GM18511 (cell line): ENCODE measurements around the gene KLF16.
"Not testable (repeated sequence)": the region's sequence is repeated elsewhere in the genome, so short reads cannot be mapped to it uniquely, and the experiment has no call there.

Experiments used
- ATAC-seq: cut with Tn5 transposase; IDR thresholded peaks from one replicate; pipeline ENCODE4 v1.9.1; 2021; ENCODE audit warnings: mild to moderate bottlenecking, moderate library complexity; ENCODE audit not compliant: unreplicated experiment

Gene KLF16

GRCh38 chr19:1884719-1885334 lies 21.4 kb upstream of the KLF16 start:
- ATAC-seq: no peak

DNA sequence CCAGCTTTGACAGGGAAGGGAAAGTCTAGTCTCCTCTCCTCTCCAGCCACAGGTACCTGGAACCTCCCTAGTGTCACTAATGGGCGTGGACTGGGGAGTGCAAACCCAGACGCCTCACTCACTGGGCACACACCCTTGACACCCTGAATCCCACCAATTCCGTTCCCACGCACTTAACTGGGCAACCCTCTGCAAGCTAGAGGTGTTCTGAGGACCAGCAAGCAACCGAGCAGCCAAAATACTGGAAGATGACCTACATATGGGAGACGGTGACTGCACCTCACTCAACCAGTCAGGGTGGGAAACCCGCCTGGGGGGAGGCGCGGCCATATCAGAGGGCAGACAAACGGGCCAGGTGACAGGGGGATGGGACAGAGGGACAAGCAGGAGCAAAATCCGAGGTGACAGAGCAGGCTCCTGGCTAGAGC lies 20.9 kb upstream of the KLF16 start:
- no peak for ATAC-seq

DNA sequence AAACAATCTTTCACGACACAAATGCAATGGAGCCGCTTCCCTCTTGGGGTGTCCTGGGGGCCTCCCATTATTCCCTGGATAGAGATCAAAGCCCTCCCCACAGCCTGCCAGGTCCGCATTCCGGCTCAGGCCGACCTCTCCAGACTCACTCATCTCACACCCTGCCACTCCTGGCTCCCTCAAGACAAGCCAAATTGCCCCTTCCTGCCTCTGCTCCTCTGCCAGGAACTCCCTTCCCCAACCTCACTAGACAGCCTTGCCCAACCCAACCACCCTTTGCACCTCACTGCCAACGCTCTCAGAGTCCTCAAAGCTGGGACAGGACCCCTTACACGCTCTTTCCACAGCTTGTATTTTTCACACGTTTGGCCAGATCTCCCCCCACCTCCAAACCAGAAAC lies 20.4 kb upstream of the KLF16 start:
- no peak for ATAC-seq

- ATAC-seq: no peak
Measured at GRCh38 chr19:1882786-1883692, 19.7 kb upstream of the KLF16 start.

GRCh38 chr19:1882089-1882785 lies 18.9 kb upstream of the KLF16 start:
- no peak for ATAC-seq

DNA sequence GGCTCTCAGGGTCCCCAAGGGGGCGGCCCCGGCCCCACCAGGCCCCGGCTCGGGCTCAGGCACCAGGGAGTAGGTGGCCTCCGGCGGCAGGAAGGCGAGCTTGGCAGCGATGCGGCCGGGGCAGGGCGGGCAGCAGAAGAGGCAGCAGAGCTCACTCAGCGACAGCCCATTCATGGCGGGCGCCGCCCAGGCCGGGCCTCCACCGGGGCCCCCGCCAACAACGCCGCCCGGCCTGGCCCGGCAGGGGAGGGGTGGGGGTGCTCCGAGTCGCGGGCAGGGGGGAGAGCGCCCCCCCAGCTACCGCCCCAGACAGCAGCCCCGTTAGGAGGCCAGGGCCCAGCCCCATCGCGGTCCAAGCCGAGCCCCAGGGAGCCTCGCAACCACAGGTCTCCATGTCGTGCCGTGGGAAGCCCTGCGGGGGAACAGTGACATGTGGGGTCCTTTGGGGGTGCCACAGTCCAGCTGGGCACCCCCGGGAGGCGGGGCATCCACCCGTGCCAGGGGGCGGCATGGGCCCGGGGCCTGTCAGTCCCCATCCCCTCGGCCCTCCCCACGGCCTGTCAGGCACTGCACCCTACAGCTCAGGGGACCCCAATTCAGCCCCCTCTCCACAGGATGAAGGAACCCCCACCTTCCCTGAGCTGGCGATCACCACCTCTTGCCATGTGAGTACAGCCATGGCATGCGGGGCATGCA lies 18.2 kb upstream of the KLF16 start:
- not testable (repeated sequence) for ATAC-seq

DNA sequence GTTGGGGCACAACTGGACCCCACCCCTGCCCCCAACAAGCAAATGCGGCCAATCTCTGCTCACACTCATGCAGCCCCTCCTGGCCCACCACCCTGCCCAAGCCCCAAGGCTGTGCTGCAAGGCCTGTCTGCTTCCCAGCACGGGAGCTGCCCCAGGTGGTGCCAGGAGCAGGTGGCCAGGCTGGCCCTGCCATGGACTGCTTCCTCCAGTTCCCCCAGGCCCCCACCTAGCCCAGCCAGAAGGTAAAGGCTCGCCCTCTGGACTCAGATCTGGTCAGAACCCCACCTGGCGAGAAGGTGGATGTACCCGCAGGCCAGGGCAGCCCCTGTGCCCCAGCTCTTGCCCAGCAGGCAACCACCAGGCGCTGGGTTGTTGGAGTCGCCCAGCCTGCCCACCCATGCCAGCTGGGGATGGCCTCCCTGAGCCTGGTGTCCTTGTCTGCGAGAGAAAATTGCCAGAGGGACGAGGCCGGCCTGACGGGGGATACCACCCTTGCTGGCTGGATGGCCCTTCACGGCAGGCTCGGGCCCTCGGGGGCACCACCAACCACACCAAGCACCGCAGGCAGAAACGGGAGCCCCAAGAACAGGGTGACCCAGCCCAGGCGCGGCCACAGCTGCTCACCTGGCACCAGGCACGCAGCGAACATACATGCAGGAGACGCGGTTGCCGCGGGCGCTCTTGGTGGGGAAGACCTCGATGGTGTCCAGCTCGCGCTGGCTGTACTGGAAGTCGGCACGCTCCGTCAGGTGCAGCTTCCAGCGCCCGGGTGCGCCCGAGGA lies 17.4 kb upstream of the KLF16 start:
- ATAC-seq: no peak

- not testable (repeated sequence) for ATAC-seq
Measured at GRCh38 chr19:1879982-1880381, 16.6 kb upstream of the KLF16 start.

DNA sequence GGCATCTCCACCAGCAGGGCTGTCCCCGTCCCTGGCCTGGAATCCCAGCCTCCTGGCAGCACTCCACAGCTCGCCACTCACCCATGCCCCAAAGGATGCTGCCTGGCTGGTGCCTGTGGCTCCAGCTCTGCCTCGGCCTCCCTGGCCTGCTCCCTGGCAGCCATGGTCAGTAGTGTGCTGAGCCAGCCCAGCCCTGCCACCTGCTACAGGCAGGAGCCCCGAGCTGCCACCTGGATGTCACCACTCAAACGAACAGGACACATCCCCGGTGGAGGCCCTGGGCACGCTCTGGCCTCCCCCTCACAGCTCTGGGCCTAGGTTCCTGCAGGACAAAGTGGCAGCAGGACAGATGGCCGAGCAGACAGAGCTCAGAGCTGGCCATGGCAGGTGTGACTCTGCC lies 15.2 kb upstream of the KLF16 start:
- not testable (repeated sequence) for ATAC-seq

GRCh38 chr19:1877280-1877660 lies 13.9 kb upstream of the KLF16 start:
- ATAC-seq: not testable (repeated sequence)

- ATAC-seq: peak; percentile 9
Measured at GRCh38 chr19:1876496-1877279, 13.3 kb upstream of the KLF16 start.

DNA sequence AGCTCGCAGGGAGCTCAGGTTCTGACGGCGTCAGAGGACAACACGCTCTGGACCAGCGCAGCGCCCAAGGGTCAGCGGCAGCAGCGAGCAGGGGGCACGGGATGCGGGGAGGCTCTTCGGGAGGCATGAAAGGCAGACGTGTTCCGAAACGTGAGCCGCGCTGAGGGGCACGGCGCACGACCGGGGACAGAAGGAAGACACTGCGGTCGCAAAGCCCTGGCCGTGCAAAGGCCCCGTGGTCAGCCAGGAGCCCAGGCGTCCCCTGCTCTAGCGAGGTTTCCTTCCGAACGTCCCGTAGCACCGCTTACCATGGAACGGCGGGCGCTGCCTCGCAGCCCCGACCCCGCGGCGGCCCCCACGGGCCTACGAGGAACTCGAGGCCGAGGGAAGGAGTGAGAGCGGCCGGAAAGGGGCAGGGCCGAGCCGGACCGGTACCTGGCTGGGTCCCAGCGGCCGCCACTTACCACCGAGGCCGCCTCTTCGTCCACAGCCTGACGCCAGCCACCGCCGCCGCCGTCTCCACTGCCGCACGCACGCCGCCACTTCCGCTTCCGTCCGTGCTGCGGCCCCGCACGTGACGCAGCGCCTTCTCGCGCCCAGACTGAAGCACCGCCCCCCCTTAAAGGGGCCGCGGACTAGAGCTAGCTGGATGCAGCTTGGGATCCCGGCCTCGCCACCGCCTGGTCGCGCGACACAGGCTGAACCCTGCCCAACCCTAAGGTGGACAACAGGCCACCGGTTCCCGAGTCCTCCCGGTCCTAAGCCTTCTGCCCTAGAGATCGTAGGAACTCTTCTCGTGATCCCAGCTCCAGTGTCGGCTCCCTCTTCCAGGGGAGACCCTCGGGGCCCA lies 12.5 kb upstream of the KLF16 start:
- peak; percentile 89 for ATAC-seq

GRCh38 chr19:1875265-1875645 lies 11.9 kb upstream of the KLF16 start:
- not testable (repeated sequence) for ATAC-seq

DNA sequence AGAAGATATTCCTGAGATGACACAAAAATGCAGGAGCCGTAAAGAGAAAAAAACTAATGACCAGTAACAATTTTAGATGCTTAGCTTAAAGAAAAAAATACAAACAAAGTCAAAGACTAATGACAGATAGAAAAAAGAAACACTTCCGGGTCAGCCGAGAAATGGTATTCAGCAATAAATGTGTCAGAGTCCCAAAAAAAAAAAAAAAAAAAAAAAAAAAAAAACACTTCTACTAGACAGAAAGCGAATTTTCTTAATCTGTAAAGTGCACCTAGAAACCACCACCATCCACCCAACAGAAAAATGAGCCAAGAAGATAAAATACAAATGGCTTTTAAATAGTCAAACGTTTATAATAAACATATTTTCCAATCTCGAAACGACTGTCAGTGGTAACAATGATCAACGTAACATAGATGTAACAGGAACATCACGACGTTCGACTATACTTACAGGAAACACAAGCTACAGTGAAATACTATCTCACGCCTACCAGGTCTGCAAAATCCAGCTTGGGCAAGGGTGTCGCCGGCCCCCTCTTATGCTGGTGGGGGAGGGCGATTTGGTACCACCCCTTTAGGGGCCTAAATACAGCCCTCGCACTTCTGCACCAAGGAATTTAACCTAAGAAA lies 11.3 kb upstream of the KLF16 start:
- no peak for ATAC-seq

DNA sequence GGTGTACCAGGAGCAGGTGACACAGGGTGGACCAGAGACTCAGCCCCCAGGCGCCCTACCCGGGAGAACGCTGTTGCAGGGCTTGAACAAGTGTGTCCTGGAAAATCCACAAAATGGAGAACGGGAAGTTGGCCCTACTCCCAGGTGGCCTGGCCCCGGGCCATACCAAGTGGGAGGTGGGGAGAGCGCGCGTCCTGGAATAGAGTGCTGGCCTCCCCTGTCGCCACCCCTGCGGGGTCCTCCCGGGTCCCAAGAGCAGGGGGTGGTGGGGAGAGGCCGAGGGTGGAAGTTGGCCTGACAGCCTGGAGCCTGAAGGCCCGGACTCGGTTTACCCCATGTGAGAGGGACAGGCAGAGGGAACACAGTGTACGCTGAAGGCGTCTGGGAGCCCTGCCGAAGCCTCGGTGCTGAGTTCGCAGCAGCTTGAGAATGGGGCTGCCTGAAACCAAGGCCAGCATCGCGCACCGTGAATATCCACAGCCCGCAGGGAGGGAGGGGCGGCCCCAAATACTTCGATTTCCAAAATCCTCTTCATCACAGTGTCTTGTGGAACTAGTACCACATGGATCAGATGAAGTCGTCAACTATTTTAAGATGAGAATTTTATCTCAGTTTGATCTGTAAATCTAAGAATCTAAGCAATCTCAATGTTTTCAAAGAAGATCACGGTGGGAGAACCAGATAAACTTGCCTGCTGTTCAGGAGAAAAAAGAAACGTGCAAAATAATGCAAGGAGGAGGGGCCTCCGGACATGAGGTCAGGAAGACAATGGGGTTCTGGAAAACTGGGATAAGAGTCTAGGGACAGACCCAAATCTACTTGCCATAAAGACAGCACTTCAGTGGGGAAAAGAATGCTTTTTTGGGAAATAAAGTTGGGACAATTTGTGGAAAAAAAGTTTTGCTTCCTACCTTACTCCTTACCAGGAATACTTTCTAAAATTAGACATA lies 10.4 kb upstream of the KLF16 start:
- no peak for ATAC-seq

DNA sequence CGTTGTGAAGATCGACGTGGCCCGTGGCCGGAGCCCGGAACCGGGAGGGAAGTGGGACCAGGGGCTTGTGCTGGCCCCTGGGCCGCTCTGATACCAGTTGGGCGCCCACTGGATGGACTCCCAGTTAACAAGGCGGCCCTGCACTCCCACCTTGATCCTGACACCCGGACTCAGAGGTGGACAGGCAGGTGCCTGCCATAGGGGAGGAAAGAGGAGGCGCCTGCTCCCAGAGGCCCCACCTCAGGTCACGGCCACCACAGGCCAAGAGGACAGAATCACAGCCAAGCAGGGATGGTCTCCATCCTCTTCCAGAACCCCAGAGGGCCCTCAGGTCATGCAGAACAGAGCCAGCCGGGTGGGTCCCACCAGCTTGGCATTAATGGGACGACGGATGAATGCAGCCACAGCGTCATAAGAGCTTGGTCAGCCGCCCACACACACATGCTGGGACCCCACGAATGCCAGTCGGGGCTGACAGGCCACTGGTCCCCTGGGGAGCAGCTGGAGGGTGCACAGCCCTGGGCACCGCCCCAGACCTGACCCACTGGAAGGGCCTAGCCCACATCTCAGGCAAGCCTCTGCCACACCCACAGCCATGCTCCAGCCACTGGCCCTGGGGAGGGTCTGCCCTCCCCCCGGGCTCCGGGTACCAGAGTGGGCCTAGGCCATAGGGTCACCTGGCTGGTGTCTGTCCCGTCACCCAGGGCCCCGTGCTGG lies 9.6 kb upstream of the KLF16 start:
- no peak for ATAC-seq
